Activated T-cell treated with anti-CD3 and anti-CD28 coated beads for 4 hours (primary cell): ENCODE results near the gene CERS3.

Source experiments
- DNase-seq: peaks from one replicate; pipeline ENCODE4 v3.0.0-alpha.2; 2020

CERS3 gene

DNA sequence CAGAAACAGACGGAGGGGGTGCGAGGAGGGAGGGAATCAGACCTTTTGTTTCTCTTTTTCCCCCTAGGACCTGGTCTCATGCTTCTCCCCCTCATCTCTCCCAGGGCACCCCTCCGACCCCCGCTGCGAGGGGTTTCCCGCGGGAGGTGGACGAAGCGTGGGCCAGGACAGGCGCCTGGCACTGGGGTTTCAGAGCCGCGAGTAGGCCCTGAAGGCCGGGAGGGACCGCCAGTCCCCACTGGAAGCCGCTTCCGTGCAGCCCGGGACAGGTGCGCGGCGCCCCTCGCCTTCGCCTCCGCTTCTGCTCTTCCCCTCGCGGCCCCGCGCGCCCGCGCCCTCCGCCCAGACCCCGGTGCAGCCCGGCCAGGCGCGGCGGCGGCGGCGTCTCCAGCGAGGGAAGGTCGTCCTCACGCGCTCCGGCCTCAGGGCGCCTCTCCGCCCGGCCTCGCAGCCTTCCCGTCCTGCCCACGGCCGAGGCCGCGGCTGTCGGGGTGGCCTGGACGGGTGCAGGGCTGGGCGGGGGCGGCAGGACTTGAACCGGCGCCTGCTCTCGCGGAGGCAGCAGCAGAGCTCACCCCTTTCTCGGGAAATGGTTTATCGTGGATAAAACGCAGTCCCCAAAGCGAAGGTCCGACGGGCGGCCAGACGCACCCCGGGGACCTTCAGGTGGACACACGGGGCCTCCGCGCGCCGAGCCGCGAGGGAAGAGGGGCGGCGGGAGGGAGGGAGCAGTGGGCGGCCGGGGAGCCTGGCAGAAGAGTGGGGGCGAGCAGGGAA, 155.4 kb downstream of the CERS3 start:
- no peak for DNase-seq

DNA sequence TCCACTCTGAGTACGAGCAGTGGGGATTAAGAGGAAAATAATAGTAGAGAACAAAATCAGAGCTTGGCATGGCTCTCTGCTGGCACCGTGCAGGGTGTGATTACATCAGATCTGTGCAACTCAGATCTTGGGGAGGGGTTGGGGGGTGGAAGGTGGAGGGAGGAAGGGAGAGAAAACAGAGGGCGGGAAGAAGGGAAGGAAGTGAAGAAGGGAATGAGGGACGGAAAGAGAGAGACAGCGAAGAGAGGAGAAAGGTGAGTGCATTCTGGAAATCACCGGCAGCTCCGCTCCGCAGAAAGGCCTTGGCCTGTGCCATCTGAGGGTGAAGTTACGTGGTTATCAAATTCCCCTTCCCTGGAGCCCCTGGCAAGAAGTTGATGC, 156.0 kb downstream of the CERS3 start:
- no peak for DNase-seq

DNA sequence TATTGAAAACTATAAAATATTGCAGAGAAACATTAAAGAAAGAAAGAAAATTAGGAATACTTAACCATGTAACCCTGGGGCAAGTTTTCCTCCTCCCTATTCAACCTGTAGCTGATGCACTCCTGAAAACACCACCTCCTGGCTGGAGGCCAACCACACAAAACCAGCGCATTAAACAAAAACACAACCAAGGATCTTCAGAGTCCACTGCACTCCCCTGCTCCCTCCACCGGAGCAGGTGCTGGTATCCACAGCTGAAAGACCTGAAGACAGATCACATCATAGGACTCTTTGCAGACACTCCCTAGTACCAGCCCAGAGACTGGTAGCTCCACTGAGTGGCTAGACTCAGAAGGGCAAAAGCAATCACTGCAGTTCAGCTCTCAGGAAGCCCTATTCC, 173.4 kb downstream of the CERS3 start:
- no peak for DNase-seq

DNA sequence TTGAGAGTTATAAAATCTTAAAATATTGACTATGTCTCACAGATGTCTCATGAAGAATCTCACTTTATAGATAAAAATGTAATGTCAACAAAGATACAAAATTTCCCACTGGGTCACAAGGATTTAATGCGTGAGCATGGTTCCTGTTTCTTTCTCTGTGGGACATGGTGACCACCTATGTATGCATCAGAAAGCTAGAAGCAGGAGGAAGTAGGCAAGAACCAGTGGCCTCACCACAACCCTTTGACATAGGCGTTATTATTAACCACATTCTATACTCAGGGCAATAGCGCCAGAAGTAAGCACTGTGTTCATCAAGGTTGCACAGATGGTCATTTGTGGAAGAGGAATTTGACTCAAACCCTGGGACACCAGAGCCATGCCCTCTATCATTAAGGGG, 175.3 kb downstream of the CERS3 start:
- DNase-seq = no peak

DNA sequence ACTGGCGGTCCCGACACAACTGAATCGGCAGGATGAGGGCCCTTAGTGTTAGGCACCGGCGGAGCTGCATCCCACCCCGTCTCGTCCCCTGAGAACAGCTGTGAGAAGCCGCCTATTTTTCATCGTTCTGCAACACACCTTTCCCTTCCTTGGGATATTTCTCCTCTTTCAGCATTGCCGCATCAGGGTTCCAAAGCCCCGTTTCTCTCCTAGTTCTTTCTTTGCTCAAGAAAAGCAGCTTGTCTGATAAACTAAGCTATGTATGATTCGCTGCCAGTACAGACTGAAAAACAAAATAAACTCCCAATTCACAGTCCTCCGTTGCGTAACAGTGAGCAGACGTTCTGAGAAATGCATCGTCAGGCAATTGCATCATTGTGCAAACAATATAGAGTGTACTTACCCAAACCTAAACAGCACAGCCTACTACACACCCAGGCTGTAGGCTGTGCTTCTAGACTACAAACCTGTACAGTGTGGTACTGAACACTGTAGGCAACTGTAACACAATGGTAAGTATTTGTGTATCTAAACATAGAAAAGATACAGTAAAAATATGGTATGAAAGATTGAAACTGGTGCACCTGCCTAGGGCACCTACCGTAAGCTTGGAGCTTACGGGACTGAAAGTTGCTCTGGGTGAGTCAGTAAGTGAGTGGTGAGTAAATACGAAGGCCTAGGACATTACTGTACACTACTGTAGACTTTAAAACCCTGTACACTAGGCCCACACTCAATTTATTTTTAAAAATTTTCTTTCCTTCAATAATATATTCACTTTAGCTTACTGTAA, 178.1 kb downstream of the CERS3 start:
- DNase-seq = no peak
